Stimulated activated memory B cell treated with anti-CD40 and anti-IgM and Interleukin-4, amounts not matched to agents 10 μg/mL and 1 μg/mL and 100 μg/mL, for 72 hours (primary cell): Measurements from ENCODE around the gene PIGC.

Experiments
- ATAC-seq: fragments of 150-1000 bp; cut with Tn5 transposase; 2 replicates; pipeline ENCODE4 v1.10.0; 2021
- H3K27ac Mint-ChIP-seq: one replicate; pipeline ENCODE4 v1.8.0; 2022; ENCODE audit warnings: mild to moderate bottlenecking, mixed read lengths
- H3K27me3 Mint-ChIP-seq: one replicate; pipeline ENCODE4 v1.8.0; 2022; ENCODE audit warnings: mixed read lengths
- H3K36me3 Mint-ChIP-seq: one replicate; pipeline ENCODE4 v1.8.0; 2022; ENCODE audit warnings: mixed read lengths
- H3K4me1 Mint-ChIP-seq: one replicate; pipeline ENCODE4 v1.8.0; 2022; ENCODE audit warnings: mixed read lengths
- H3K4me3 Mint-ChIP-seq: one replicate; pipeline ENCODE4 v1.8.0; 2022; ENCODE audit warnings: mild to moderate bottlenecking, moderate library complexity, mixed read lengths
- H3K9me3 Mint-ChIP-seq: one replicate; pipeline ENCODE4 v1.8.0; 2022; ENCODE audit warnings: mixed read lengths

The PIGC gene

DNA sequence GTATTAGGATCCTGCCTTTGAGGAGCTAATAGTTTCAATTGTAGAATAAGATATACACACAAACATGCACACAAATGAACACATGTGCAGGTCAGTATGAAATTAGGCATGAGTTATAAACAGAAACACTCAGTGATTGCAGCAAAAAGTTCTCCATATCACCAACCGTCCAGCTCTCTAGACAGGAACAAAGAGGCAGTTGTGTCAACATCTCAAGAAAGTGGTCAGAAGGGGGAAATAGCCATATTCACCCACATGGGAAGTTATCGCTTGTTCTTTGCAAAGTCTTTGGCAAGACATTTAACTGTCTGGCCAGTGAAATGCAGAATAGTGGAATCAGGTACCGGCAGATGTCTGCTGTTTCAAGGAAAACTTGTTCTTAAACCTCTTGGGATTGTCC is 29.4 kb upstream of the PIGC start:
- Mint-ChIP-seq H3K9me3 (no peaks in the 10 kb centered on the region), H3K36me3 (no peaks in the 10 kb centered on the region), H3K27me3 (no peaks in the 10 kb centered on the region), H3K27ac (no peak overlapping the region), H3K4me3 (no peak overlapping the region), H3K4me1 (no peaks in the 10 kb centered on the region)
- ATAC-seq = no peak

DNA sequence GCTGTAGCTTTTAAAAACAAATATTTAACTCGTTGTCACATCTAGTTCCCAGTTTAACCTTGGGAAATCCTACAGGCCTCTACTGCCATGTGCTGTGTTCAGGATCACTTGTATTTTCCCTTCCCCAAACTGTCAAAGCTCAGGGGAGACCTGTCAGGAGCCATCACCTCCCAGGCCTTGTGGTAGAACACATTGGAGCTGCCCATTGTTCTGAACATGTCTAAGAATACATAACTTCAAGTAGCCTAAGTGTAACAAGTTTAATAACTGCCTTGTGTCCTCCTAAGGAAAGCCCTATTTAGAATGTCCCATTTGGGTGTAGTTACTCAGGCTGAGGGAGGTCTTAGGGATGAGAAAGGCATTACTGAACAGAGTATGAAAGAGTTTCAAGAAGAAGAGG is 28.6 kb upstream of the PIGC start:
- no peaks in the 10 kb centered on the region for H3K9me3 Mint-ChIP-seq
- no peak overlapping the region for H3K27ac Mint-ChIP-seq
- H3K4me1 Mint-ChIP-seq = no peaks in the 10 kb centered on the region
- no peak overlapping the region for H3K4me3 Mint-ChIP-seq
- no peak for ATAC-seq
- no peaks in the 10 kb centered on the region for H3K36me3 Mint-ChIP-seq
- no peaks in the 10 kb centered on the region for H3K27me3 Mint-ChIP-seq

DNA sequence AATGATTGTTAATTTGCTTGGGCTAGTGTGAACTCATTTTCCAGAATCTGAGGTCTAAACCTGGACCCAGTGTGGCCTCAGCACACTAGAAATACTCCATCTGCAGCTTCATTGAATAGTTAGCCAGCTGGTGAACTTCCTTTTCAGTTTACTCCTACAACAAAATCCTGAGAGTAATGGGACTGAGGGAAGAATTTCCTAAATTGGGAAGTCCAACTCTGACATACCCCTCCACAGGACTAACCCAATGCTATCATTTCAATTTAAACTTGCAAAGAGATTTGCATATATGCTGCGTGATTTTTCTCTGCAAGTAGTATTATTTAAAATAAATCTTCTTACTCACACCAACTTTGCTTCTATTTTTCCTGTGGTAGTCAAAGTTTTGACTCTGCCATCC is 27.8 kb upstream of the PIGC start:
- ATAC-seq = no peak
- H3K36me3 Mint-ChIP-seq = no peaks in the 10 kb centered on the region

DNA sequence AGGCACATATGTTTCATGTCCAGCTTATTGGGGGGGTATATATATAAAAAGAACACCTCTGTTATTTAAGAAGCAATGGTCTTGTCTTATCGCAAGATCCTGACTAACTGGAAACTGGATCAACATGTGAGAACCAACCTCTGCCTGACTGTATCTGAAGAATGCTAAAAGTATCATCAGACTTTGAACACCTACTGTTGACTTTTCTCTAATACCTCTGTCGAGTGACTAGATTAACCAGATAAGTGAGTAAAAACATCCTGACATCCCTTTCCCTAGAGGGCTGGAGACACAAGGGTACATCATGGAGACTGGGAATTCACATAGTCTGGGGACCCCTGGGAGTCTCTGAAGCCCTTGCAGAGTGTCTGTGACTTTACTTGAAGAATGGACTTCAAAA is 26.3 kb upstream of the PIGC start:
- ATAC-seq = no peak
- no peak overlapping the region for H3K4me3 Mint-ChIP-seq
- no peaks in the 10 kb centered on the region for H3K36me3 Mint-ChIP-seq
- no peaks in the 10 kb centered on the region for H3K4me1 Mint-ChIP-seq
- H3K27ac Mint-ChIP-seq = no peak overlapping the region
- H3K27me3 Mint-ChIP-seq = no peaks in the 10 kb centered on the region
- no peaks in the 10 kb centered on the region for H3K9me3 Mint-ChIP-seq

More for the DNA sequence above, 27.8 kb upstream of the PIGC start:
- H3K4me1 Mint-ChIP-seq = no peaks in the 10 kb centered on the region
- no peaks in the 10 kb centered on the region for H3K27me3 Mint-ChIP-seq
- H3K27ac Mint-ChIP-seq = no peak overlapping the region
- no peak overlapping the region for H3K4me3 Mint-ChIP-seq
- no peaks in the 10 kb centered on the region for H3K9me3 Mint-ChIP-seq

DNA sequence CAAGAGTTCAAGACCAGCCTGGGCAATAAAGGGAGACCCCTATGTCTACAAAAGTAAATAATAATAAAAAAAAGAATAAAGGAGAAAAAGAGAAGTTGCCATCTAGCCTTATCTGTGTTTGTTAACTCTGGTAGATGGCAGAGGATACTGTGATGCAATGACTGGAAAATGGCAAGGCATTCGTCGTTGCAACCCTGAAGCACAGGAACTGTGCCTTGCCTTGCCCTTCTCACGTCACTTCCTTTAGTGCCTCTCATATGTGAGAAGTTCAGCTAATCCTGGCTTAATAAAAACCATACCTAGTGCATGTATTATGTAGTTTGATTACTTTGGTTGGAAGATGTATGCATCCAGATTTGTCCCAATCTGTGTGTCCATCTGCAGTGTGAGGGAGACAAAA is 25.8 kb upstream of the PIGC start:
- Mint-ChIP-seq H3K27me3 (no peaks in the 10 kb centered on the region), H3K27ac (no peak overlapping the region), H3K4me1 (no peaks in the 10 kb centered on the region), H3K36me3 (no peaks in the 10 kb centered on the region), H3K9me3 (no peaks in the 10 kb centered on the region), H3K4me3 (no peak overlapping the region)
- ATAC-seq = no peak

DNA sequence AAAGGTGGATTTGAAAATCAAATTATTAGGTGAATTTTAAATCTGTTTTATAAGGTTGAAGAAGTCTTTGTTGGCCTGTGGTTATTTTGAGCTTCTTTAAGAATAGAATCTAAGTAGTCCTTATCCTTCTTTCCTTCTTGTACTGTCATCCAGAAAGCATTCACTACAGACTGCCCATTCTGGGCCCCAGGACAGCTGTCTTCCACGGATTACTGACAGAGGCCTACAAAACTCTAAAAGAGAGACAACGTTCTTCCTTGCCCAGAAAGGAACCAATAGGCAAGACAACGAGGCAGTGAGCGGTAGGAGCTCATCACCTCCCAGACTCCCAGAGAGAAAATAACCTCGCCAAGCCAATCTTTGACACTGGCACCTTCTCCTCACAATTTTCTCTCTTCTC is 24.4 kb upstream of the PIGC start:
- Mint-ChIP-seq H3K27me3 (no peaks in the 10 kb centered on the region), H3K4me3 (no peak overlapping the region), H3K4me1 (no peaks in the 10 kb centered on the region), H3K27ac (no peak overlapping the region), H3K9me3 (no peaks in the 10 kb centered on the region), H3K36me3 (no peaks in the 10 kb centered on the region)
- ATAC-seq = no peak

DNA sequence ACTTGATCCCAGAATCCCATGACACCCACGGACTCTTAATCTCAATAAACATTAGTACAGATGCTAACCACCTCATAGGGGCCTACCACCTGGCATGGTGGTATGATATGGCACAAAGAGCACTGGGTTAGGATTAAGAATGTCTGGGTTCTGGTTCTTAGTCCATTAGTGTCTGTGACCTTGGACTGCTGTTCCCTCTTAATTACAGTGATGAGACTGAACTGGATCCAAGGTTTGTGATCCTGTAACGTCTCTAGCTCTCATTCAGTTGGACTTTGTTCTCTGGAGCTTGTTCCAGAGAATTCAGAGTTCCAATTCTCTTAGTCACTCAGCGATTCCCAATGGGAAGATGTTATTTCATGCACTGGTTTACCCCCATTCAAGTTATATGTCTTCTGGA is 23.6 kb upstream of the PIGC start:
- no peaks in the 10 kb centered on the region for H3K27me3 Mint-ChIP-seq
- H3K4me1 Mint-ChIP-seq = no peaks in the 10 kb centered on the region
- no peaks in the 10 kb centered on the region for H3K9me3 Mint-ChIP-seq
- H3K4me3 Mint-ChIP-seq = no peak overlapping the region
- no peaks in the 10 kb centered on the region for H3K36me3 Mint-ChIP-seq
- ATAC-seq = no peak
- H3K27ac Mint-ChIP-seq = no peak overlapping the region

DNA sequence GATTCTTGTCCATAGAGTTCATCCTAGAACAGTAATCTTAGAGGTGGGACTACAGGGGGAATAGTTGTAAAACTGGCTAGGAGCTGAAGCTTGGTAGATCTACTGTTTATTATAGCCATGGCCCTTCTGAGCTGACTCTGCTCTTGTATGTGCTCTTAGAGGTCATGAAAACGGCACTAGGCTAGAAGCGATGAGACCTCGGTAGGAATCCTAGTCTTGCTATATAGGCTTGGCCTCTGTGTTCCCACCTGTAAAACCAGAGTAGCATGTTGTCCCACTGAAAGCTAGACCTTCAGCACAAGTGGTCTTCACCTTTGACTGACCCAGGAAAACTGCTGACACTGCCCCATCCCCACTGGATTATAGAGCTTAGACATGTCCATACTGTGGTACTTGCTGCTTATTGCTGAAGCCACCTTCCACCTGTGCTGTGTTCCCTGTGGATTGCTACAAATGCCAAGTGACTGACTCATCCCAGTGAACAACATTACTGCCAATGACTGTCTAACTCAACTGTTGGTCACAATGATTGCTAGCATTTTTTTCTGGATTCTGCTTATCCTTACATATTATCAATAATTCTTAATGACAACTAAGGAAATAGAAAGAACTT is 23.0 kb upstream of the PIGC start:
- no peak for ATAC-seq
- no peaks in the 10 kb centered on the region for H3K9me3 Mint-ChIP-seq
- H3K27ac Mint-ChIP-seq = no peak overlapping the region

DNA sequence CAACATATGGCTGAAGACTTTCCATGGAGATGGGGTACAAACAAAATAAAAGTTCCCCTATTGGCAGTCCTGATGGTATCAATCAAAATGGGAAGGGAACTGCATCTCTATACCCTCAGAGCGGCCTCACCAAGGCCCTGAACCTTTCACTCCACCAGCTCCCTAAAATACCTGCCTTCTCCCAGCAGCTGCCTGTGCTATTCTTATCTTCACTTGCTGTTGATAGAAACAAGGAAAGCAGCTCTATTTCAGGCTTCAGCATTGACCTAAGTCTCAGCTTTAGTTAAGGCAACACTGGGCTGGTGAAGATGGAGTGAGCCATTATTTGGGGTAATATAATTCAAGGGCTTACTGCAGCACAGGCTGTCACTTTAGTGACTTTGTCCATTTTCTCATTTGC is 21.7 kb upstream of the PIGC start:
- no peak for ATAC-seq
- no peaks in the 10 kb centered on the region for H3K4me1 Mint-ChIP-seq
- H3K36me3 Mint-ChIP-seq = no peaks in the 10 kb centered on the region
- no peaks in the 10 kb centered on the region for H3K27me3 Mint-ChIP-seq
- H3K9me3 Mint-ChIP-seq = no peaks in the 10 kb centered on the region
- no peak overlapping the region for H3K27ac Mint-ChIP-seq
- no peak overlapping the region for H3K4me3 Mint-ChIP-seq

More for the DNA sequence above, 23.0 kb upstream of the PIGC start:
- Mint-ChIP-seq H3K4me1 (no peaks in the 10 kb centered on the region), H3K4me3 (no peak overlapping the region), H3K36me3 (no peaks in the 10 kb centered on the region), H3K27me3 (no peaks in the 10 kb centered on the region)

DNA sequence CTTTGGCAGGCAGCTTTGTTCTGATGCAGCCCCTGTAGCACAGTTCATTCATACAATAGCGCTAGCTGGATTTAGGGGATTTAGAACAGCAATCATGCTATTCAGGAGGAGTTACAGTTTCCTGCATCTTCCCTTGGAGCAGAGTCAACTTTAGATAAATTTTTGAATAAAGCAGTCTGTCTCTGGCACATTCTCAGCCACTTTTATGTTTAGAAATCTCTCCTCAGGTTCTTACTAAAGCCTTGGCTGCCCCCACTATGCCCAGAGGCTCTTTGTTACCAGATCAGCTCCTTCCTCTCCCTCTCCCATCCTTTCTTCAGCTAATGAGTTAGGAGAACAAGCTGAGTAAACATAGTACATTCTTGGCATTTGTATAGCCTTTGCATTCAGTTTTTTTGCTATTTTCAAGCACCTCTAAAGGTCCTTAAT is 17.0 kb upstream of the PIGC start:
- Mint-ChIP-seq H3K27me3 (no peaks in the 10 kb centered on the region), H3K9me3 (no peaks in the 10 kb centered on the region), H3K27ac (no peak overlapping the region), H3K4me3 (no peak overlapping the region), H3K4me1 (no peaks in the 10 kb centered on the region), H3K36me3 (no peaks in the 10 kb centered on the region)
- no peak for ATAC-seq

DNA sequence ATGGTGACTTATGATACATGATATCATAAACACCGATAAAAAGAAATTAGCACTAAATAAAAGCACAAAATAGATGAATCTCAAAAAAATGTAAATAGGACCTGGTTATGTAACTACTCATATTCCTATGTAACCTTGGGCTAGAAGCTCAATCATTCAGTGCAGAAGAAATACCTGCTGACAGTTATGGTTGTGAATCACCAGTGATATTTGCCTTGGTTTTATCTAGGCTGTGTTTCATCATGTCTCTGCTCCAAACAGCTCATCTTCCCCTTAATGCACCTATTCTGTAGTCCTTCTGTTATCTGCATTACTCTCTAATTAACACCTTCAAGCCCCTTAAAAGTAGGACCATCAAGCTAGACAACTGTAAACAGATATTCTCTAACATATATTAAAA is 16.3 kb upstream of the PIGC start:
- no peaks in the 10 kb centered on the region for H3K4me1 Mint-ChIP-seq
- no peak overlapping the region for H3K4me3 Mint-ChIP-seq
- H3K27me3 Mint-ChIP-seq = peaks cover under 1% of the 10 kb centered on the region
- ATAC-seq = no peak
- no peaks in the 10 kb centered on the region for H3K9me3 Mint-ChIP-seq
- no peaks in the 10 kb centered on the region for H3K36me3 Mint-ChIP-seq
- H3K27ac Mint-ChIP-seq = no peak overlapping the region

DNA sequence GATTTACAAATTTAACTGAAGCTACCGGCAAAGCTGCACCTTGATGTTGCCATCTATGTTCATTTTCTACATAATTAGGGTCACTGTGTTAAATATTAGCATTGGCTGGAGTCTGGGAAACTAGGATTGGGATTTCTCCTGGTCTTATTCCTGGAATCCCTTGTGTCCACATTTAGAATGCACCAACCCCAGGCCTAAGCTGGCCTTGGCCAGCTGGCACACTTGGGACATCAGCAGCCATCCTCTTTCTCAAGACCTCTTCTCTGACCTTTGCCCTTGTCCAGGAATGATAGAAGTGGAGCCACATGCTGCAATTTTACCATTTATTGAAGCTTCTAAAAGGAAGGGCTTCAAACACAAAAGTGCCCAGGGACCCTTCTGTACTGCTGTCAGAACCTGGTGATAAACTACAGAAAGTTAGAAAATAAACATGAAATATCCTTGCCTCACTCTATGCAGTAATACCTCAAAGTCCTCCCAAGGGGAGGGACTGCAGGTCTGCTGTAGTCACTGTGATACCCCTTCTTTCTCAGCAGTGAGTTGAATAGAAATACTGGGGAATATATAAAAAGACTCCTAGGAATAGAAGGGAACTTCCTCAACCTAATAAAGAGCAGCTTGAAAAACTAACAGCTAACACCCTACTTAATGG is 13.7 kb upstream of the PIGC start:
- no peaks in the 10 kb centered on the region for H3K4me1 Mint-ChIP-seq
- no peak for ATAC-seq
- H3K27me3 Mint-ChIP-seq = peaks cover 11% of the 10 kb centered on the region
- no peak overlapping the region for H3K4me3 Mint-ChIP-seq
- no peaks in the 10 kb centered on the region for H3K36me3 Mint-ChIP-seq
- H3K27ac Mint-ChIP-seq = no peak overlapping the region
- H3K9me3 Mint-ChIP-seq = no peaks in the 10 kb centered on the region

DNA sequence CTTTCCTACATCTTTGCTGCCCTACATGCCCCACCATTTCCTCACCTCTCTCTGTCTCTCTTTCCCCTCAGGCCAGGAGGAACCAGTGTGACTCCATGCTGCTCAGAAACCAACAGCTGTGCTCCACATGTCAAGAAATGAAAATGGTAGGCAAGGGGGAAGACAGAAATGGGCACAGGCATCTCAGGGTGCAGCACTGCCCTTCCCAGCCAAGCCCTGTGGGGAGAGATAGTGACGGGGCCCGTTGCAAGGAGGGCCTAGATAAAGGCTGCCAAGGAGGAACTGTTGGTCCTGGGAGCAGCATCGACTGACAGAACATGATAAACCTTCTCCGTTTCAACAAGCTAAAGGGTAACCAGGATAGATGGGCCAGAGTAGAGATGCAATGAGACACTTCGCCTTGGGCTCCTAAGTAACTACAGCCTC is 12.5 kb upstream of the PIGC start:
- peaks cover 11% of the 10 kb centered on the region for H3K27me3 Mint-ChIP-seq
- no peak overlapping the region for H3K4me3 Mint-ChIP-seq
- H3K36me3 Mint-ChIP-seq = no peaks in the 10 kb centered on the region
- H3K27ac Mint-ChIP-seq = no peak overlapping the region
- ATAC-seq = no peak
- H3K9me3 Mint-ChIP-seq = no peaks in the 10 kb centered on the region
- no peaks in the 10 kb centered on the region for H3K4me1 Mint-ChIP-seq

DNA sequence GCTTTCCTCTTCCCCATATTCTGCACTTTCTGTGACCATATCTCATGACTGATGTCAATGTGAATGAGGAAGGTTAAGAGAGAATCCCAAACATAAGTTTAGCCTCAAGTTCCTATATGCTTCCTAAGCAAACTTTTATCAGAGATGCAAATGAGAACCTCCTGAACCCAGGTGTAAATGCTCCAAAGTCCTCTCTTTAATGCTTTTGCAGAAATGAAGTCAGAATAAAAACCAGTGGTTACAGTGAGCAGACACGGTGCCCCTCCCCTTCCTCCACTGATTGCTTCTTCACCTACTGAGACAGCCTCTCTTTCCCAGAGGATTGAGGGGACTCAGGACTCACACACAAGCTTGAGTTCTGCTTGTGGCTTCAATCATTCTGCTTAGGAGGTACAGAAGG is 11.6 kb upstream of the PIGC start:
- Mint-ChIP-seq H3K4me1 (no peaks in the 10 kb centered on the region), H3K36me3 (no peaks in the 10 kb centered on the region), H3K9me3 (no peaks in the 10 kb centered on the region), H3K4me3 (no peak overlapping the region), H3K27me3 (peaks cover 11% of the 10 kb centered on the region), H3K27ac (no peak overlapping the region)
- ATAC-seq = no peak

DNA sequence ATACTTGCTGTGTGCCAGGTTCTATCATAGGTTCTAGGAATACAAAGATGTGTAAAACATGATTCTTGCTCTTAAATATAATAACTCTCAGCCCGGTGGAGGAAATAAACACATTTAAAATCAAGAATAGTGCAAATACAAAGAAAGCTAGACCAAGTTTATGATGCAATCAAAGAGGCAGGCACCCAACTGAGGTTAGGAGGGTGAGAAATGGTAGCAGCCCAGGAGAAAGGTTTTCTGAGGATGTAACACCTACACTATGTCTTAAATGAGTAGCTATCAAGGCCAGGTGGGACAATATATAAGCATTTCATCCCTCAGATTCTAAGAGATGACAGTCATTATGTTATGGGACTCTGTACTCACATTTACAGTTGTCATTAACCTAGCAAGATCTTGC is 9.7 kb upstream of the PIGC start:
- Mint-ChIP-seq H3K36me3 (no peaks in the 10 kb centered on the region), H3K27me3 (peaks cover 11% of the 10 kb centered on the region), H3K4me3 (no peak overlapping the region), H3K27ac (no peak overlapping the region), H3K9me3 (no peaks in the 10 kb centered on the region), H3K4me1 (peaks cover 6% of the 10 kb centered on the region)
- no peak for ATAC-seq

DNA sequence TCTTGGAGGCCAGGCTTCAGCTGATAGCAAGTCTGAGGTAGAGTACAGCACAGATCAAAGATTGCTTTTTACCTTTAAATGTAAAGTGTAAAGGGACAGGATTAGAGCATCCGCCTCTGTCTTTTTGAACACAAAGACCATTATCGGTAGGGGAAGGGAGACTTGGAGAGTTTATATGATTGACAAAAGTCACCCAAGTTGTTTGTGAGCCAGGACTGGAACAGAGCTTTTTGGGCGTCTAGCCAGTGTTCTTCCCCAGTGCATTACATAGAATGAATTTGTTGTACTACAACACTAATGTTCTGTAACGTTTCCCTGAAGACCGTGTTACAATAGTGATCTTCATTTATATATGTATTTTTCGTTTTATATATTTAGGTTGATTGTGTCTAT is 9.3 kb upstream of the PIGC start:
- peaks cover 6% of the 10 kb centered on the region for H3K4me1 Mint-ChIP-seq
- no peak for ATAC-seq
- no peak overlapping the region for H3K27ac Mint-ChIP-seq
- no peaks in the 10 kb centered on the region for H3K9me3 Mint-ChIP-seq
- H3K4me3 Mint-ChIP-seq = no peak overlapping the region
- H3K36me3 Mint-ChIP-seq = no peaks in the 10 kb centered on the region
- peaks cover 11% of the 10 kb centered on the region for H3K27me3 Mint-ChIP-seq
